Measurements from ENCODE around the gene JAM2. TPM values are rescaled to one million over a fixed set of nuclear protein-coding genes. Genes with fewer than 3 reads are reported as not detected.

The JAM2 gene
- total and polyA plus RNA-seq, 2 donors from 2014 or later, result 6.0 to 12.0 TPM

DNA sequence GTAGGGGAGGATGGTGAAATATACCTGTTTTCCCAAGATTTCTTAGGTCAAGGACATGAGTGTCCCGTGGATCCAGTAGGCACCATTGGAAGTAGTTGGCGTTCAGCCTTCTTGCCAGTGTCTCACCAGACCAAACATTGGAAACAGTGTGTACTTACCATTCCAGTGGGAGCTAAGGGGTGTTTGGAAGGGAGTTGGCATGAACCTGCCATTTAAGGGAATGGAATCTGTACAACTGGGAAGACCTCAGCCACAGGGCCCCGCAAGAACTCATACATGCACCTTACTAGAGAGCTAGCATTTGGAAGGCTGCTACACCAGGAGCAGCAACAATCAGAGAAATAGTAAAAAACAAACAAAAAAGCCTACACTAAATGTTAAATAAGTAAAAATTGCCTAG, 82.9 kb downstream of the JAM2 start:
- Histone ChIP-seq H3K9me3 (ENCODE audit: control insufficient read depth in 2 of 3, insufficient read depth in 1 of 3, low read length in 3 of 3) (no peaks in the 10 kb centered on the region), H3K4me1 (ENCODE audit: control insufficient read depth in 2 of 3, insufficient read depth in 2 of 3, low read depth in 1 of 3, low read length in 3 of 3) (no peaks in the 10 kb centered on the region), H3K9ac (ENCODE audit: low read length in 3 of 3) (no peak overlapping the region), H3K36me3 (ENCODE audit: control insufficient read depth in 2 of 3, insufficient read depth in 3 of 3, low read length in 3 of 3) (peaks cover 3 to 36% (median 18%) of the 10 kb centered on the region in 3 donors), H3K27me3 (ENCODE audit: control insufficient read depth, insufficient read depth, low read length) (no peaks in the 10 kb centered on the region), H3K27ac (ENCODE audit: low read depth in 2 of 2, low read length in 2 of 2) (no peak overlapping the region), H3K4me3 (ENCODE audit: low read length in 3 of 3) (no peak overlapping the region)
- TF ChIP-seq, protein P1, sequence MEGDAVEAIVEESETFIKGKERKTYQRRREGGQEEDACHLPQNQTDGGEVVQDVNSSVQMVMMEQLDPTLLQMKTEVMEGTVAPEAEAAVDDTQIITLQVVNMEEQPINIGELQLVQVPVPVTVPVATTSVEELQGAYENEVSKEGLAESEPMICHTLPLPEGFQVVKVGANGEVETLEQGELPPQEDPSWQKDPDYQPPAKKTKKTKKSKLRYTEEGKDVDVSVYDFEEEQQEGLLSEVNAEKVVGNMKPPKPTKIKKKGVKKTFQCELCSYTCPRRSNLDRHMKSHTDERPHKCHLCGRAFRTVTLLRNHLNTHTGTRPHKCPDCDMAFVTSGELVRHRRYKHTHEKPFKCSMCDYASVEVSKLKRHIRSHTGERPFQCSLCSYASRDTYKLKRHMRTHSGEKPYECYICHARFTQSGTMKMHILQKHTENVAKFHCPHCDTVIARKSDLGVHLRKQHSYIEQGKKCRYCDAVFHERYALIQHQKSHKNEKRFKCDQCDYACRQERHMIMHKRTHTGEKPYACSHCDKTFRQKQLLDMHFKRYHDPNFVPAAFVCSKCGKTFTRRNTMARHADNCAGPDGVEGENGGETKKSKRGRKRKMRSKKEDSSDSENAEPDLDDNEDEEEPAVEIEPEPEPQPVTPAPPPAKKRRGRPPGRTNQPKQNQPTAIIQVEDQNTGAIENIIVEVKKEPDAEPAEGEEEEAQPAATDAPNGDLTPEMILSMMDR (IDR thresholded peaks at IDR 0.05; ENCODE audit: borderline replicate concordance, extremely low read depth, insufficient read depth), result no peak
- DNase-seq, result no peak
- intact Hi-C loops (cut with DNase I), result no loop called here
- no peak for FAIRE-seq

DNA sequence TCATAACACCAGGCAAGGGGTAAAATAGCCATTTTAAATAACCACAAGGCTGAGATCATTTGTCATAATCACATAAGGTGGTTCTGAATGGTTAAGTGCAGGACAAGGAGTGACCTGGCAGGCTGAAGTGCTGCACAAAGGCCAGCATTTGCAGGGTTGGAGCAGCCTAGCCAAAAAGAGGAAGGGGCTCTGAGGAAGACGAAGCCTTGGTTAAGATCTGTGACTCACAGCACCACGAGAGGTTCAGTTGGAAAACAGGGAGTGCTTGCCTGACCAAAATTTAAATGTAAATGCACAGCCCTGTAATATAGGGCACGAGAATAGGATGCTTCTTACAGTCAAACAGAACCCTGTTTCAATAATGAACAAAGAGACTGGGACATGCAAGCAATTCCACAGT, 83.6 kb downstream of the JAM2 start:
- Histone ChIP-seq H3K9me3 (ENCODE audit: control insufficient read depth in 2 of 3, insufficient read depth in 1 of 3, low read length in 3 of 3) (no peaks in the 10 kb centered on the region), H3K9ac (ENCODE audit: low read length in 3 of 3) (no peak overlapping the region), H3K4me1 (ENCODE audit: control insufficient read depth in 2 of 3, insufficient read depth in 2 of 3, low read depth in 1 of 3, low read length in 3 of 3) (no peaks in the 10 kb centered on the region), H3K27ac (ENCODE audit: low read depth in 2 of 2, low read length in 2 of 2) (no peak overlapping the region), H3K36me3 (ENCODE audit: control insufficient read depth in 2 of 3, insufficient read depth in 3 of 3, low read length in 3 of 3) (peaks cover 6 to 43% (median 25%) of the 10 kb centered on the region in 3 donors), H3K27me3 (ENCODE audit: control insufficient read depth, insufficient read depth, low read length) (no peaks in the 10 kb centered on the region), H3K4me3 (ENCODE audit: low read length in 3 of 3) (no peak overlapping the region)
- intact Hi-C loops (cut with DNase I), result no loop called here
- no peak for DNase-seq
- no peak for FAIRE-seq
- TF ChIP-seq, protein P1 (IDR thresholded peaks at IDR 0.05; ENCODE audit: borderline replicate concordance, extremely low read depth, insufficient read depth), result no peak

DNA sequence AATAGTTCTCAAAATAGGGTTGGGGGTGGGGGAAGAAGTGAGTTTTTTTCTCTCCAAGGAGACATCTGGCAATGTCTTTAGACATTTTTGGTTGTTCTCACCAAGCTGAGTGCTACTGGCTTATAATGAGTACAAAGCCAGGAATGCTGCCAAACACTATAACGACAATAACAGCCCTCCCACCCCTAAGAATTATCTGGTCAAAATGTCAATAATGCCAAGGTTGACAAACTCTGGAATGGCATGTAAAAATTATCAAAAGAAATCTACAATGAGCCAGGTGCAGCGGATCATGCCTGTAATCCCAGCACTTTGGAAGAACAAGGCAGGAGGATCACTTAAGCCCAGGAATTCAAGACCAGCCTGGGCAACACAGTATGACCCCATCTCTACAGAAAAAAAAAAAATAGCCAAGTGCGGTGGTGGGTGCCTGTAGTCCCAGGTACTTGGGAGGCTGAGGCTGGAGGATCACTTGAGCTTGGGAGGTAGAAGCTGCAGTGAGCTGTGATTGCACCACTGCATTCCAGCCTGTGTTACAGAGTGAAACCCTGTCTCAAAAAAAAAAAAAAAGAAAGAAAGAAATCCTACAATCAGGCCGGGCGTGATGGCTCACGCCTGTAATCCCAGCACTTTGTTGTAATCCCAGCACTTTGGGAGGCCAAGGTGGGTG, 93.2 kb downstream of the JAM2 start:
- Histone ChIP-seq H3K4me3 (ENCODE audit: low read length in 3 of 3) (no peak overlapping the region), H3K36me3 (ENCODE audit: control insufficient read depth in 2 of 3, insufficient read depth in 3 of 3, low read length in 3 of 3) (peaks cover 6 to 30% (median 20%) of the 10 kb centered on the region in 3 donors), H3K4me1 (ENCODE audit: control insufficient read depth in 2 of 3, insufficient read depth in 2 of 3, low read depth in 1 of 3, low read length in 3 of 3) (peaks cover 0 to 15% (median 7%) of the 10 kb centered on the region in 3 donors), H3K9ac (ENCODE audit: low read length in 3 of 3) (no peak overlapping the region), H3K27me3 (ENCODE audit: control insufficient read depth, insufficient read depth, low read length) (no peaks in the 10 kb centered on the region), H3K9me3 (ENCODE audit: control insufficient read depth in 2 of 3, insufficient read depth in 1 of 3, low read length in 3 of 3) (no peaks in the 10 kb centered on the region), H3K27ac (ENCODE audit: low read depth in 2 of 2, low read length in 2 of 2) (no peak overlapping the region)
- TF ChIP-seq, protein P1 (IDR thresholded peaks at IDR 0.05; ENCODE audit: borderline replicate concordance, extremely low read depth, insufficient read depth), result no peak
- FAIRE-seq (no peak), DNase-seq (no peak)
- intact Hi-C loops (cut with DNase I), result no loop called here
